ENCODE data around the gene SLC9A3.

Gene SLC9A3

DNA sequence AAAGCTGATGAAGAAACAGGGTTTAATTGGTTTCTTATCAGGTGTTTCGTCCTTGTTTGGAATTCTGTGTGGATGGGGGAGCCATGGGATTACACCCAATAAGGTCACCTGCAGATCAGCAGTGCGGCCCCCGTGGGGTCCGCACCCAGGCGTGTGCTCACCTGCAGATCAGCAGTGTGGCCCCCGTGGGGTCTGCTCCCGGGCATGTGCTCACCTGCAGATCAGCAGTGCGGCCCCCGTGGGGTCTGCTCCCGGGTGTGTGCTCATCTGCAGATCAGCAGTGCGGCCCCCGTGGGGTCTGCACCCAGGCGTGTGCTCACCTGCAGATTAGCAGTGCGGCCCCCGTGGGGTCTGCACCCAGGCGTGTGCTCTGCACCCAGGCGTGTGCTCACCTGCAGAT lies 46.2 kb upstream of the SLC9A3 start:
- no peak for TF ChIP-seq CTCF (IDR thresholded peaks at IDR 0.05; ENCODE audit: low read depth, low read length)
- H3K4me3 ChIP-seq (ENCODE audit: low read depth, low read length) = no peak overlapping the region
- DNase-seq (ENCODE audit: low read depth, low spot score) = no peak
- in situ Hi-C loops (cut with HindIII; ENCODE audit: low sequenced_read_pairs) = no loop called here

- H3K4me3 ChIP-seq (ENCODE audit: low read depth, low read length) = no peak overlapping the region
- in situ Hi-C loops (cut with HindIII; ENCODE audit: low sequenced_read_pairs) = no loop called here
- no peak for DNase-seq (ENCODE audit: low read depth, low spot score)
- TF ChIP-seq CTCF (IDR thresholded peaks at IDR 0.05; ENCODE audit: low read depth, low read length) = no peak
These were observed 45.7 kb upstream of the SLC9A3 start for GRCh38 chr5:569868-570361.

DNA sequence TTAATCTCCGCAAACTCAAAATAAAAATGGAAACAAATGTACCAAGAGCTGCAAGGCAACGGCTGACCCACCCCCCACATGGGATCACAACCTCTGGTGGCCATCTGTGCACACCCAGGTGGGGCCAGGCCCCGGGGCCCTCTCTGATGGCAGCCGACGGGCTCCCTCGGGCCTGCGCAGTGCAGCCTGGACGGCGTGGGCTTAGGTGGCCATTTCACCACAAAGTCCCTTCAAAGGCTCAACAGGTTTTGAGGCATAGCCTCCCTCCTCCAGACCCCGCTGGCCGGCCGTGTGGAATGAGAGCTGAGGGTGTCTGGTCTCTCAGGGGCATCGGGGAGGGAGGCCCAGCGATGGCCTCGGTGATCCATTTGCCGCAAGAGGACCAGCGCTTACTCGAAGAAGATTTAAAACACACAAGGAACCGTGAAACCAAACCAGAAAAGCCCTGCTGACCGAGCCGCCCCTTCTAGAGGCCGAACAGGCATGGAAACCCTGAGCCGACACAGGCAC lies 45.2 kb upstream of the SLC9A3 start:
- in situ Hi-C loops (cut with HindIII; ENCODE audit: low sequenced_read_pairs) = no loop called here
- no peak overlapping the region for H3K4me3 ChIP-seq (ENCODE audit: low read depth, low read length)
- no peak for TF ChIP-seq CTCF (IDR thresholded peaks at IDR 0.05; ENCODE audit: low read depth, low read length)
- DNase-seq (ENCODE audit: low read depth, low spot score) = no peak

GRCh38 chr5:568809-569208 lies 44.6 kb upstream of the SLC9A3 start:
- in situ Hi-C loops (cut with HindIII; ENCODE audit: low sequenced_read_pairs) = no loop called here

DNA sequence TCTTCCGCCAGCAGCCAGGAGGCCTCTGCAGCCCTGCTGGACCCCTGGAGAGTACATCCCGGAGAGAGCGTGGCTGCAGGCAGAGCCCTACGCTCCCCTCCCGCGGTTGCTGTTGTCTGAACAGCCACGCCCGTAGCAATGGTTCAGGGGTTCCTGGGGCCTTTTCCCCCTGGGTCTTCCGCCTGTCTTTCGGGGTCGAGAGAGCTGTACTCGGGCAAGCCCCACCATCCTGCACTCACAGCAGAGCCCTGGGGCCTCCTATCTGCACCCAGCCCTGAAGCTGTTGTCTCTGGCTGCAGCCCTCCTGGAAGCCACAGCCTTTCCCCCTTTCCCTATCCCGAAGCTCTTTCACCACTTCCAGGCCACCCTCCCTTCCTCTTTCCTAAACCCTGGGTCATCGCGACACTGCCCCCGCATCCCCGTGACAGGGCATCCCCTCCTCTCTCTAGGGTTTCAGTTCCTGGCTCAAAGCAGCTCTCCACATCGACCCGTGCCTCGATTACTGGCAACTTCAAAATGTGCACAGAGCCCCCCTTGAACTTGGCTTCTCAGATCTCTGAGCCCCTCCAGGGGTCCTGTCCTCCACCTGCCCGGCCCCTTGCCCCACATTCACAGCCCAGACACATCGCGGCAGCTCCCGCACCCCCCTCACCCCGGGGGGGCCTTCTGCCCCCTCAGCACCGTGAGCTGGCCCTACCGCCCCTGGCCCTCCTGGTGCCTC lies 44.0 kb upstream of the SLC9A3 start:
- H3K4me3 ChIP-seq (ENCODE audit: low read depth, low read length) = no peak overlapping the region
- TF ChIP-seq CTCF (IDR thresholded peaks at IDR 0.05; ENCODE audit: low read depth, low read length) = no peak
- DNase-seq (ENCODE audit: low read depth, low spot score) = no peak
- in situ Hi-C loops (cut with HindIII; ENCODE audit: low sequenced_read_pairs) = no loop called here

More at GRCh38 chr5:568809-569208, 44.6 kb upstream of the SLC9A3 start:
- no peak overlapping the region for H3K4me3 ChIP-seq (ENCODE audit: low read depth, low read length)
- DNase-seq (ENCODE audit: low read depth, low spot score) = no peak
- TF ChIP-seq CTCF (IDR thresholded peaks at IDR 0.05; ENCODE audit: low read depth, low read length) = no peak

GRCh38 chr5:567664-568060 lies 43.4 kb upstream of the SLC9A3 start:
- no peak overlapping the region for H3K4me3 ChIP-seq (ENCODE audit: low read depth, low read length)
- TF ChIP-seq CTCF (IDR thresholded peaks at IDR 0.05; ENCODE audit: low read depth, low read length) = no peak
- DNase-seq (ENCODE audit: low read depth, low spot score) = no peak
- in situ Hi-C loops (cut with HindIII; ENCODE audit: low sequenced_read_pairs) = no loop called here
